PC-9 (cell line): ENCODE data around the gene KCNG4. TPM values are rescaled to one million over a fixed set of nuclear protein-coding genes. Genes with fewer than 3 reads are reported as not detected.

ENCODE experiments used
- BruUV-seq: library from RNA; stranded (reverse); fragments of 400-500 nt; replicated peaks from 2 replicates; lab custom pipeline; 2021; lab: Mats Ljungman, UMichigan
- CTCF ChIA-PET: fragments of 300-600 bp; sonication (Branson Sonifier 250); formaldehyde crosslinking; loops from one replicate; lab custom pipeline; 2022; ENCODE audit warnings: antibody characterized with exemption; lab: Charles Lee
- POLR2A ChIA-PET: fragments of 300-600 bp; sonication (Branson Sonifier 250); formaldehyde crosslinking; loops from one replicate; lab custom pipeline; 2022; ENCODE audit warnings: antibody characterized with exemption; ENCODE audit not compliant: unreplicated experiment; lab: Charles Lee
- DNase-seq, 2 experiments: peaks; one replicate each; pipeline versions ENCODE4 v3.0.0 to v3.0.0-alpha.2; 2015 to 2022; ENCODE audit warnings: mixed read lengths in 1 of 2
- H2AFZ ChIP-seq: fragments of 200-600 bp; sonication (generic); 2 replicates; pipeline ENCODE4 v1.8.1; 2017; ENCODE audit warnings: antibody characterized with exemption
- H3F3A ChIP-seq: fragments of 200-600 bp; sonication (generic); 2 replicates; pipeline ENCODE4 v1.8.1; 2017; ENCODE audit warnings: antibody characterized with exemption, mild to moderate bottlenecking, low read depth; ENCODE audit not compliant: insufficient read depth
- H3K27ac ChIP-seq: fragments of 200-600 bp; sonication (generic); 2 replicates; pipeline ENCODE4 v1.6.1; 2016; ENCODE audit warnings: mixed run types
- H3K27me3 ChIP-seq: fragments of 200-600 bp; sonication (generic); 2 replicates; pipeline ENCODE4 v1.6.1; 2016; ENCODE audit warnings: low read depth, mixed run types; ENCODE audit not compliant: insufficient read depth
- H3K36me3 ChIP-seq: fragments of 200-600 bp; sonication (generic); 2 replicates; pipeline ENCODE4 v1.6.1; 2016; ENCODE audit warnings: low read depth, mixed run types
- H3K4me1 ChIP-seq: fragments of 200-600 bp; sonication (generic); replicated peaks from 2 replicates; pipeline ENCODE4 v1.6.1; 2016; ENCODE audit warnings: mixed run types; ENCODE audit not compliant: insufficient read depth
- H3K4me2 ChIP-seq: fragments of 200-600 bp; sonication (generic); 2 replicates; pipeline ENCODE4 v1.6.1; 2017; ENCODE audit warnings: mixed run types
- H3K4me3 ChIP-seq: fragments of 200-600 bp; sonication (generic); 2 replicates; pipeline ENCODE4 v1.6.1; 2016; ENCODE audit warnings: mixed run types
- H3K79me2 ChIP-seq: fragments of 200-600 bp; sonication (generic); 2 replicates; pipeline ENCODE4 v1.6.1; 2017; ENCODE audit warnings: low read depth, mixed run types
- H3K9me2 ChIP-seq: fragments of 200-600 bp; sonication (generic); 2 replicates; pipeline ENCODE4 v1.8.1; 2017; ENCODE audit warnings: mild to moderate bottlenecking; ENCODE audit not compliant: insufficient read depth
- H3K9me3 ChIP-seq: fragments of 200-600 bp; sonication (generic); 2 replicates; pipeline ENCODE4 v1.8.1; 2016; ENCODE audit warnings: low read depth; ENCODE audit not compliant: insufficient read depth
- H4K20me1 ChIP-seq: fragments of 200-600 bp; sonication (generic); 2 replicates; pipeline ENCODE4 v1.8.1; 2017; ENCODE audit not compliant: insufficient read depth
- EZH2 ChIP-seq: fragments of 200-600 bp; sonication (generic); IDR thresholded peaks from 2 replicates; pipeline ENCODE4 v1.8.0; 2017; ENCODE audit warnings: antibody characterized with exemption, low read depth
- intact Hi-C: fragments of 100-400 bp; cut with micrococcal nuclease; formaldehyde crosslinking; loops from one replicate; pipeline ENCODE4 v1.10.0; 2022; ENCODE audit not compliant: unreplicated experiment
- total RNA-seq: library from RNA; stranded (reverse); gene quantifications from 2 replicates; pipeline ENCODE4 v1.2.3, GENCODE V29; 2021
- TF ChIP-seq, protein P1 (sequence below): fragments of 200-600 bp; sonication (generic); conservative IDR thresholded peaks from 2 replicates; pipeline ENCODE4 v1.6.1; 2017; ENCODE audit warnings: mixed run types, antibody characterized with exemption, mild to moderate bottlenecking, moderate library complexity

KCNG4 gene
- total RNA-seq, 1 experiment from 2014 or later, result not detected

DNA sequence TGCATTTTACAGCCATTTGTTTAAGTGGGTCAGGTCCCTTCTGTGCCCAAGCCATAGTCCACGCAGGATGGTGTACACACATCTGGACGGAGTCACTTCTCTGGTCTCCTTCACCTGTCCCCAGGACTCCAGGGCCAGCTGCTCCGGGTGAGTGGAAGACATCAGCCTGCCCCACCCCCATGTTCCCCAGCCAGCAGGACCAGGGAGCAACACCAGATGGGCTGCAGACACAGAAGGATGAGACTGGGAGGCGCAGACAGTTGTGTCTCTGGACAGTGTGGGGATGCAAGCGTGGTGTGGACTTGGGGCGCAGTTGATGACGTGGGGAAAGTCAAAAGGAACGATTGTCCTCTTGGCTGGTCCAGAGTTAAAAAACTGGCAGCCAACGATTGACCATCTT is 30.3 kb upstream of the KCNG4 start:
- Histone ChIP-seq H3K27me3 (no peaks in the 10 kb centered on the region), H3K4me2 (no peak overlapping the region), H3K4me1 (no peaks in the 10 kb centered on the region), H3K4me3 (no peak overlapping the region), H3K9me2 (no peaks in the 10 kb centered on the region), H4K20me1 (no peaks in the 10 kb centered on the region), H3K36me3 (no peaks in the 10 kb centered on the region), H3F3A (no peaks in the 10 kb centered on the region), H3K27ac (no peak overlapping the region), H3K79me2 (no peaks in the 10 kb centered on the region), H2AFZ (no peak overlapping the region), H3K9me3 (peaks cover 4% of the 10 kb centered on the region; the same call in 1 of the 2 replicates)
- no peak for DNase-seq
- TF ChIP-seq EZH2, result no peak
- TF ChIP-seq, protein P1, sequence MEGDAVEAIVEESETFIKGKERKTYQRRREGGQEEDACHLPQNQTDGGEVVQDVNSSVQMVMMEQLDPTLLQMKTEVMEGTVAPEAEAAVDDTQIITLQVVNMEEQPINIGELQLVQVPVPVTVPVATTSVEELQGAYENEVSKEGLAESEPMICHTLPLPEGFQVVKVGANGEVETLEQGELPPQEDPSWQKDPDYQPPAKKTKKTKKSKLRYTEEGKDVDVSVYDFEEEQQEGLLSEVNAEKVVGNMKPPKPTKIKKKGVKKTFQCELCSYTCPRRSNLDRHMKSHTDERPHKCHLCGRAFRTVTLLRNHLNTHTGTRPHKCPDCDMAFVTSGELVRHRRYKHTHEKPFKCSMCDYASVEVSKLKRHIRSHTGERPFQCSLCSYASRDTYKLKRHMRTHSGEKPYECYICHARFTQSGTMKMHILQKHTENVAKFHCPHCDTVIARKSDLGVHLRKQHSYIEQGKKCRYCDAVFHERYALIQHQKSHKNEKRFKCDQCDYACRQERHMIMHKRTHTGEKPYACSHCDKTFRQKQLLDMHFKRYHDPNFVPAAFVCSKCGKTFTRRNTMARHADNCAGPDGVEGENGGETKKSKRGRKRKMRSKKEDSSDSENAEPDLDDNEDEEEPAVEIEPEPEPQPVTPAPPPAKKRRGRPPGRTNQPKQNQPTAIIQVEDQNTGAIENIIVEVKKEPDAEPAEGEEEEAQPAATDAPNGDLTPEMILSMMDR, result no peak
- intact Hi-C loops, result no loop called here
- ChIA-PET CTCF (no interaction called here), POLR2A (no interaction called here)
- BruUV-seq, result no TSS peak

DNA sequence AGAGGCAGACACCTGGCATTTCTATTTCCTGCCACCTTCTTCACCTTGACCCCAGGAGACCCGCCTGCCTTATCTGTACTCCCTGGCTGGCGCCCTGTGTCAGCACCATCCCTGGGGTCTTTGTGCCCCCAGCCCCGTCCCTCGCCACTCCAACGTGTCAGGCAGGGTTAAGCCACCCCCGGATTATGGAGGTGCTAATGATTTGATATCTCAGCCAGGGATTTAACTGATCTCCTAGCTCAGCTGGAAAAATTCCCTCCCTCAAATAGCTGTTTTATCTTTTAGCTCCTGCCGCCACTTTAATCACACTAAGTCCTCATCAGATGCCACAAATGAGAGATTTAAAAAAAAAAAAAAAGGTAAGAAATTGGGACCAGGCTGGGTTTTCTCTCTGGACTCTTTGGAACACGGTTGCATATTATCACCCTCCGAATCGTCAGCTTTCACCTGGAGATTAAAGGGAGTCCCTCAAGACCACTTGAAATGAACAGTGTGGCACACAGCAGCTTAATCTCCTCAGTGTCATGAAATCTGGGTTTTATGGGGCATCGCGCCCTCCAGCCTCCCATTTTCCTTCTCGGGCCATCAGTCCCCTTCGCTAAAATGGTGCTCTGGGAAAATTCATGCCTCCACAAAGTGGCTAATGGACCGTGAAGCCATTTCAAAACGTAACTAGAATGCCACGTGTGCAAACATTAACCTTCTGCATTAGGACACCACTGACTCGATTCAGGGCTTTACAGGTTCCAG is 28.7 kb upstream of the KCNG4 start:
- H3K27ac ChIP-seq, result no peak overlapping the region
- H3K9me2 ChIP-seq, result no peaks in the 10 kb centered on the region
- ChIA-PET POLR2A (interaction anchor here (0.6 kb wide), 1 partner anchor 99 kb away, joined by 9 read pairs; no protein-coding TSS in a partner anchor), CTCF (interaction anchor here (0.6 to 0.9 kb wide), 2 partner anchors 13 to 410 kb away, joined by 4 to 6 read pairs; no protein-coding TSS in a partner anchor)
- H2AFZ ChIP-seq, result no peak overlapping the region
- no peaks in the 10 kb centered on the region for H4K20me1 ChIP-seq
- no peak overlapping the region for H3K4me2 ChIP-seq
- H3K9me3 ChIP-seq, result peaks cover 4% of the 10 kb centered on the region; the same call in 1 of the 2 replicates
- TF ChIP-seq, protein P1, result no peak
- TF ChIP-seq EZH2, result no peak
- DNase-seq, result no peak
- intact Hi-C loops, result no loop called here
- no TSS peak for BruUV-seq
- no peaks in the 10 kb centered on the region for H3K79me2 ChIP-seq
- H3F3A ChIP-seq, result no peaks in the 10 kb centered on the region
- H3K27me3 ChIP-seq, result no peaks in the 10 kb centered on the region
- no peaks in the 10 kb centered on the region for H3K36me3 ChIP-seq
- no peak overlapping the region for H3K4me3 ChIP-seq
- H3K4me1 ChIP-seq, result no peaks in the 10 kb centered on the region

DNA sequence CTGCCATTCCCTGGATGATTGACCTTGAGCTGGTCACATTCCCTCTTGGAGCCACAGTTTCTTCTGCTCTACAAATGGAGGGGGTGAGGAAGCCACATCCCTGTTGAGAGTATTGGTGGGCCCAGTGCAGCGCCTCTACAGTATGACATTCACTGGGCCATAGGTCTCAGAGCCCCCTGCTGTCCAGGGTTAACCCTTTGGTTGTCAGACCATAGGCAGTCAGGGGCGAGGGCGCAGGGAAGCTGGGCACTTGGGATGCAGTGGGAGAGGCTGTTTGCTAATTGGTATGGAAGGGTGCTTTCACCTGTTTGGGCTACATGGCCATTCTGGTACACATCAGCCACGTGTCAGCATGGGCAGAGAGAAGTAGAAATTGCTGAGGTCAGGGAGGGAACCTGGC is 27.6 kb upstream of the KCNG4 start:
- Histone ChIP-seq H3K4me1 (no peaks in the 10 kb centered on the region), H3K9me3 (peaks cover 2% of the 10 kb centered on the region; the same call in 1 of the 2 replicates), H2AFZ (no peak overlapping the region), H3K27ac (no peak overlapping the region), H3K4me2 (no peak overlapping the region), H3K36me3 (no peaks in the 10 kb centered on the region), H3K79me2 (no peaks in the 10 kb centered on the region), H3F3A (no peaks in the 10 kb centered on the region), H4K20me1 (no peaks in the 10 kb centered on the region), H3K27me3 (no peaks in the 10 kb centered on the region), H3K9me2 (no peaks in the 10 kb centered on the region), H3K4me3 (no peak overlapping the region)
- intact Hi-C loops, result no loop called here
- BruUV-seq, result no TSS peak
- TF ChIP-seq EZH2, result no peak
- TF ChIP-seq, protein P1, result no peak
- ChIA-PET POLR2A (no interaction called here), CTCF (interaction anchor here (1.1 kb wide), 1 partner anchor 19 kb away, joined by 4 read pairs; no protein-coding TSS in a partner anchor)
- no peak for DNase-seq
